Left cardiac atrium (tissue), 4 donors: Measurements from ENCODE around the gene CD274. TPM values are rescaled to one million over a fixed set of nuclear protein-coding genes. Genes with fewer than 3 reads are reported as not detected.
A peak's percentile ranks its signal among the peaks of the same experiment; 100 is the strongest.
"Not testable (repeated sequence)": the region's sequence is repeated elsewhere in the genome, so short reads cannot be mapped to it uniquely, and the experiment has no call there.

ENCODE experiments used
- ATAC-seq, 2 donors: fragments of 200-7000 bp; cut with Tn5 transposase; one replicate each; pipeline ENCODE4 v1.9.1; 2020; ENCODE audit warnings: mild to moderate bottlenecking in 2 of 2, moderate library complexity in 2 of 2
- DNase-seq: peaks from one replicate; pipeline ENCODE4 v3.0.0-alpha.2; 2020
- intact Hi-C, 2 donors: fragments of 100-400 bp; cut with DNase I; formaldehyde crosslinking; loops; one replicate each; pipeline versions ENCODE4 v1.14.1 to v1.15.1; 2022 to 2023
- total RNA-seq, 2 donors: library from RNA; stranded (reverse); fragmentation: NEBNext Ultra II Directional; extraction: Animal tissue kit (Norgen Biotek cat#: 25700); gene quantifications; one replicate each; pipeline ENCODE4 v1.2.1, GENCODE V29; 2021
- donor health status: DM: no; HTN: yes; CAD: no.
- donor health status: DM: no; HTN: yes; CAD: no; lungs with severe emphysema.
- donor health status: DM: yes; HTN: yes; CAD: no.
- donor health status: Dilated cardiomyopathy.

The CD274 gene
- total RNA-seq, 2 donors from 2014 or later = 7.3 to 12.4 TPM

- peak in 1 of 2 donors; percentile 43 for ATAC-seq
- peak; percentile 25 for DNase-seq
- intact Hi-C loops = loop anchor here (5.0 kb wide), 2 partner anchors 49 to 139 kb away; no protein-coding TSS in a partner anchor
Measured at GRCh38 chr9:5453673-5454072, 3.3 kb downstream of the CD274 start.

GRCh38 chr9:5455181-5455580, 4.8 kb downstream of the CD274 start:
- ATAC-seq = peak in 1 of 2 donors; percentile 60

GRCh38 chr9:5459289-5459829, 9.0 kb downstream of the CD274 start:
- ATAC-seq (peak in 1 of 2 donors; percentile 62), DNase-seq (no peak)
- intact Hi-C loops = no loop called here

More at GRCh38 chr9:5455181-5455580, 4.8 kb downstream of the CD274 start:
- intact Hi-C loops = no loop called here
- DNase-seq = no peak

GRCh38 chr9:5460157-5460556, 9.8 kb downstream of the CD274 start:
- ATAC-seq = no peak
- DNase-seq = no peak
- intact Hi-C loops = no loop called here

GRCh38 chr9:5464831-5465330, 14.5 kb downstream of the CD274 start:
- DNase-seq, ATAC-seq, intact Hi-C loops: not testable (repeated sequence)

DNA sequence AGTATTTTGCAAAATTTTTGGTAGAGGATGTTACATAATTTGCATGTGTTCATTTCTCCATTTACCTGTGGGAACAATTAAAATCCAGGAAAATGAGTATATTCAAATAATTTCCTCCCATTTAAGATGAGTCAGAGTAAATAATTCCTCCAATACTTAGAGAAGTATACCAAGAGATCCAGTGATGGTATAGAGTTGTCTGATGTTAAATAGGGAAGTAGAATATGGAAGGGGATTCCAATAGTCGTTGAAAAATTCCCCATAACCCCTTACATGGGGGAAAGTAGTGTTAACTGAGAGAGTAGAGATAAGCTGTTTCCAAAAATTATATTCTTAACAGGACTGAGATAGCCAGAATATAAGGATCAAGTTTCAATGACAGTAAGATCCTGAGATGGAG, 15.7 kb downstream of the CD274 start:
- DNase-seq = no peak
- intact Hi-C loops = no loop called here
- no peak for ATAC-seq

GRCh38 chr9:5466766-5467165, 16.4 kb downstream of the CD274 start:
- ATAC-seq = no peak
- DNase-seq = no peak
- intact Hi-C loops = no loop called here

DNA sequence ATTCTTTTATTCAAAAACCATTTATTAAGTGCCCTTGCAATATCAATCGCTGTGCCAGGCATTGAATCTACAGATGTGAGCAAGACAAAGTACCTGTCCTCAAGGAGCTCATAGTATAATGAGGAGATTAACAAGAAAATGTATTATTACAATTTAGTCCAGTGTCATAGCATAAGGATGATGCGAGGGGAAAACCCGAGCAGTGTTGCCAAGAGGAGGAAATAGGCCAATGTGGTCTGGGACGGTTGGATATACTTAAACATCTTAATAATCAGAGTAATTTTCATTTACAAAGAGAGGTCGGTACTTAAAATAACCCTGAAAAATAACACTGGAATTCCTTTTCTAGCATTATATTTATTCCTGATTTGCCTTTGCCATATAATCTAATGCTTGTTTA, 18.5 kb downstream of the CD274 start:
- DNase-seq (no peak), ATAC-seq (no peak)
- intact Hi-C loops = no loop called here

GRCh38 chr9:5470122-5470521, 19.8 kb downstream of the CD274 start:
- intact Hi-C loops = no loop called here
- ATAC-seq (no peak), DNase-seq (no peak)

DNA sequence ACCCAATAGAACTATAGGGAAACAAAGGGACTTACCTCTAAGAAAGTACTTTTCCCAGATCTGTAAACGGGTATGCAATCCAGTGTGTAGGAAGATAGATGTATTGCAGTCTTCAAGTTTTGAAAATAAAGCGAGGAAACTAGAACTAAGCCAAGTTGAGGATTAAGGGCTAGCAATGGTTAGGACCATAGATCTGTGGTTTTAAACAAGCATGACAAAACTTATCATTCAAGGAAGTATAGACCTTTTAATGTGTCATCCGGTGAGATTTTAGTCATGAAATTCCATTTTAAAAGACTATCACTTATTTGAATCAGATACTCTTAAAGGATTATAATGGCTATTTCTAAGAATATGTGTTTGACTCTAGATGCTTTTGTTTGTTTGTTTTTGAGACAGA, 20.5 kb downstream of the CD274 start:
- no peak for DNase-seq
- intact Hi-C loops = no loop called here
- ATAC-seq = no peak

- intact Hi-C loops = not testable (repeated sequence)
Measured at GRCh38 chr9:5475611-5476010, 25.3 kb downstream of the CD274 start.

GRCh38 chr9:5478206-5478605, 27.9 kb downstream of the CD274 start:
- no peak for ATAC-seq
- intact Hi-C loops = no loop called here
- DNase-seq = no peak

More at GRCh38 chr9:5475611-5476010, 25.3 kb downstream of the CD274 start:
- ATAC-seq, DNase-seq: not testable (repeated sequence)

DNA sequence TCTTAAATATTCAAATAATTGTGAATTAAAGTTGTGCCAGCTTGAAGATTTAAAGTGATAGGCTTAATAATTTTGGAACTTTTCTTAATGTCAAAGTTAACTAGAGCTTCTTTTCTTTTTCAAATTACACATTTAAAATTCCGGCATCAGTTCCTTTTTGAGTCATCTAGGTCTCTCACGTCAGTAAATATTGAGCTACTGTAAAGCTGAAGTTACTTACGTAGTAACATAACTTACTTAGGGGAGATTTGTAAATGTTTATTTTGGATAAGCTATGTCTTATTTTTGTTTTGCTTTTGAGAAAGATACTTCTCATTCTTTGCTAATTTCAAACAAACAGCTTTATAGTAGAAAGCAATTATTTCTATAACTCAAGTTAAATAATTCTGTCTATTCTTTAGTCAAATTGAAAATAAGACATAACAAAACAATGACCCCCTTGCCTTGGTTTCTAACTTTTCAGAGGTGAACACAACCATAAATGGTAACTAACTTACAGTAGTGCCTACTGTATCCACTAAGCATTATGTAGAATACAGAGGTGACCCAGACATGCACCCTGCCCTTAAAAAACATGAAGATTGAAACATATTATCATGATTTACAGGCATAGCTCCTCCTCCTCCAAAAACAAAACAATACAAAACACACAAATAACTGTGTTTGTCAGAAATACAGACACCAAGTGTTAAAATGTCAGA, 29.8 kb downstream of the CD274 start:
- ATAC-seq (no peak), DNase-seq (no peak)
- intact Hi-C loops = no loop called here

- DNase-seq (no peak), ATAC-seq (no peak)
- intact Hi-C loops = no loop called here
Measured at GRCh38 chr9:5480919-5481318, 30.6 kb downstream of the CD274 start.

GRCh38 chr9:5481322-5482040, 31.1 kb downstream of the CD274 start:
- ATAC-seq (no peak), DNase-seq (no peak)
- intact Hi-C loops = no loop called here

GRCh38 chr9:5482194-5482593, 31.9 kb downstream of the CD274 start:
- ATAC-seq (no peak), DNase-seq (no peak)

GRCh38 chr9:5483306-5483705, 33.0 kb downstream of the CD274 start:
- no peak for ATAC-seq
- no peak for DNase-seq
- intact Hi-C loops = no loop called here

More at GRCh38 chr9:5482194-5482593, 31.9 kb downstream of the CD274 start:
- intact Hi-C loops = no loop called here

DNA sequence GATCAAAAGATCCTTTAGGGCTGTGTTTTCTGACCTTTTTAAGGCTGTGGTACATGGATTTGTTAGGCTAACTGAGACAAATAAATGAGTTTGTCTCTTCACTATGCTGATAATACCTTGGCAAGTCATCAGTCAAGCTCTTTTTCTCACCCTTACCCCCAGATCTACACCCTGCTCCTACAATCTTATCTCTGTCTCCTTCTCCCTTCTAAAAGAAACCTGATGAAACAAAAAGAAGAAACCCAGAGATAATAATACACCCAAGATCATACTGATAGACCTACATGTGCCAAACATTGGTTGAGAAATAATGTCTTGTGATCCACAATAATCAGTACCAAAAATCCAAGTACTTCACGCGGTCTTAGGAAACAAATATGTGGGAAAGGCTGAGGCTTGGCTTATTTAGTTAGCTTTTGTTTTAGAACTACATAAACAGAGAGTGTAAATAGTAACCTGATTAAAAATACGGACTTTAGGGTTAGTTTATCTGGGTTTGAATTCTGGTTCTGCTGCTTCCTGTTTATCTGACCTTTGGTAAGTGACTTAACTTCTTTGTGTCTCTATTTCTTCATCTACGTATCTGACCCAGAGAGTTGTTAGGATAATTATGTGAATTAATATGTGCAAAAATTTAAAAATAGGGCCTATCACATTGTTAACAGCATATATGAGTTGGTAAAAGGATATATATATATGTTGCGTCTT, 35.2 kb downstream of the CD274 start:
- no peak for ATAC-seq
- intact Hi-C loops = no loop called here
- no peak for DNase-seq

DNA sequence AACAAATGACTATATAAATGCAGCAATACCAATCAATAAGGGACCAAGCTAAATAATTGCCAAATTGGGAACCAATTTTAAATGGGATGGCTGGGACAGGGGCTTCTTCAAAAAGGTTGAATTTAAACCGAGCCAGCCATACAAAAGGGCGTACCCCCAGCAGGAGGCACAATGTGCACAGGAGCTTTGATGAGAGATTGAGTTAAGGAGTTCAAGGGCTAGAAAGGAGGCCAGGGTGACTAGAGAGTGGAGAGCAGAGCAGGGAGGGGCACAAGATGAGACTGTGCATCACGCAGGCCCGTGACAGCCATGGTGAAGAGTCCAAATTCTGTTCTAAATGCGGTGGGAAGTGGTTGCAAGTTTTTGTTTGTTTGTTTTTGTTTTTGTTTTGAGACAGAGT, 36.6 kb downstream of the CD274 start:
- DNase-seq = no peak
- ATAC-seq = no peak
- intact Hi-C loops = no loop called here
